ENCODE results near the gene CRAMP1.

- TF ChIP-seq YY1 (IDR thresholded peaks at IDR 0.05; ENCODE audit: extremely low read depth, insufficient replicate concordance, low read depth, low read length) (no peak), POLR2A (IDR thresholded peaks at IDR 0.05; ENCODE audit: borderline replicate concordance, extremely low read depth, insufficient read depth, insufficient read length) (no peak), CTCF (IDR thresholded peaks at IDR 0.05 in 2 of 3, conservative IDR thresholded peaks at IDR 0.05 in 1 of 3; ENCODE audit: borderline replicate concordance in 1 of 3, insufficient read depth in 1 of 3, low read depth in 2 of 3, low read length in 2 of 3) (no peak), EZH2phosphoT487 (IDR thresholded peaks at IDR 0.05; ENCODE audit: borderline replicate concordance) (no peak), EZH2 (IDR thresholded peaks at IDR 0.05) (no peak), RAD21 (IDR thresholded peaks at IDR 0.05; ENCODE audit: low read depth) (no peak)
These were observed 19.9 kb downstream of the CRAMP1 start for GRCh38 chr16:1631931-1632637.
